Endothelial cell of umbilical vein (primary cell): ENCODE data around the gene TRAPPC10.

ENCODE experiments used
- CTCF ChIP-seq, 2 donors: IDR thresholded peaks; 1 replicate in 1 of 2; 2 replicates in 1 of 2; pipeline ENCODE4 v1.5.1; 2011; ENCODE audit warnings: low read length in 2 of 2, mild to moderate bottlenecking in 2 of 2, moderate library complexity in 2 of 2, control low read depth in 1 of 2, inconsistent platforms in 1 of 2, low read depth in 1 of 2; ENCODE audit not compliant: insufficient read depth in 1 of 2; ENCODE audit errors: extremely low read depth in 1 of 2
- MAX ChIP-seq: IDR thresholded peaks from 2 replicates; pipeline ENCODE4 v1.6.1; 2011; ENCODE audit not compliant: insufficient read depth, insufficient read length
- POLR2A ChIP-seq: IDR thresholded peaks from 2 replicates; pipeline ENCODE4 v1.6.1; 2012; ENCODE audit warnings: low read depth, mild to moderate bottlenecking, control low read depth, low read length
- POLR2AphosphoS5 ChIP-seq: IDR thresholded peaks from 2 replicates; pipeline ENCODE4 v1.6.1; 2012; ENCODE audit warnings: low read depth, mild to moderate bottlenecking, control low read depth, low read length, moderate library complexity; ENCODE audit not compliant: insufficient read depth

- TF ChIP-seq CTCF (IDR thresholded peaks at IDR 0.05; ENCODE audit: extremely low read depth in 1 of 2, insufficient read depth in 1 of 2, low read depth in 1 of 2, low read length in 2 of 2) (no peak), POLR2AphosphoS5 (no peak), POLR2A (no peak), MAX (no peak)
These were observed 67.3 kb downstream of the TRAPPC10 start for GRCh38 chr21:44079446-44079845.
